Stimulated activated CD8-positive, alpha-beta memory T cell treated with anti-CD3 and anti-CD28 coated beads, Interleukin-15, amount 100 ng/mL, for 48 hours (primary cell): ENCODE results near the gene OLR1.

ENCODE experiments used
- DNase-seq, 2 donors: peaks; one replicate each; pipeline ENCODE4 v3.0.0-alpha.2; 2020; ENCODE audit warnings: low read depth in 2 of 2

Gene OLR1

GRCh38 chr12:10153271-10154144, 18.4 kb downstream of the OLR1 start:
- DNase-seq: peak; percentile 20 to 25

GRCh38 chr12:10151621-10152020, 20.3 kb downstream of the OLR1 start:
- no peak for DNase-seq

GRCh38 chr12:10147714-10148403, 24.1 kb downstream of the OLR1 start:
- no peak for DNase-seq

- no peak for DNase-seq
Observed at GRCh38 chr12:10142976-10143589, 28.8 kb downstream of the OLR1 start.

- DNase-seq: peak in 1 of 2 donors; percentile 10
Observed at GRCh38 chr12:10140001-10140400, 31.9 kb downstream of the OLR1 start.

- DNase-seq: no peak
Observed at GRCh38 chr12:10136637-10137205, 35.2 kb downstream of the OLR1 start.

GRCh38 chr12:10135126-10135525, 36.8 kb downstream of the OLR1 start:
- DNase-seq: no peak

GRCh38 chr12:10132850-10133370, 39.0 kb downstream of the OLR1 start:
- DNase-seq: no peak

- no peak for DNase-seq
Observed at GRCh38 chr12:10131111-10131690, 40.7 kb downstream of the OLR1 start.

GRCh38 chr12:10130042-10130441, 41.9 kb downstream of the OLR1 start, which contains the start of gene CLEC7A:
Gene CLEC7A (minus strand): TSS chr12:10130199. CDS start chr12:10130082, 117 bp downstream.
- no peak for DNase-seq

- no peak for DNase-seq
Observed at GRCh38 chr12:10128687-10129086, 43.2 kb downstream of the OLR1 start.

GRCh38 chr12:10126413-10126812, 45.5 kb downstream of the OLR1 start:
- no peak for DNase-seq

GRCh38 chr12:10122689-10123088, 49.2 kb downstream of the OLR1 start:
- no peak for DNase-seq

GRCh38 chr12:10121278-10121677, 50.7 kb downstream of the OLR1 start:
- DNase-seq: no peak

- DNase-seq: no peak
Observed at GRCh38 chr12:10119066-10119465, 52.9 kb downstream of the OLR1 start.

GRCh38 chr12:10115890-10116289, 56.0 kb downstream of the OLR1 start:
- no peak for DNase-seq

- no peak for DNase-seq
Observed at GRCh38 chr12:10115311-10115710, 56.6 kb downstream of the OLR1 start.

GRCh38 chr12:10113920-10114319, 58.0 kb downstream of the OLR1 start:
- DNase-seq: no peak

- no peak for DNase-seq
Observed at GRCh38 chr12:10113075-10113474, 58.9 kb downstream of the OLR1 start.

GRCh38 chr12:10111451-10111850, 60.5 kb downstream of the OLR1 start:
- DNase-seq: no peak

GRCh38 chr12:10110256-10110844, 61.6 kb downstream of the OLR1 start:
- no peak for DNase-seq
